WTC11 (cell line): ENCODE results near the gene FBXO30. TPM values are rescaled to one million over a fixed set of nuclear protein-coding genes. Genes with fewer than 3 reads are reported as not detected.

Source experiments
- ATAC-seq: fragments of 200-7000 bp; cut with Tn5 transposase; 2 replicates; pipeline ENCODE4 v1.10.0; 2021; ENCODE audit warnings: mild to moderate bottlenecking, moderate library complexity
- CTCF ChIA-PET: fragments of 300-600 bp; sonication (Branson Sonifier 250); formaldehyde crosslinking; loops from one replicate; lab custom pipeline; 2021; ENCODE audit warnings: antibody characterized with exemption; lab: Charles Lee
- POLR2A ChIA-PET: fragments of 350-600 bp; sonication (Branson Sonifier 250); formaldehyde crosslinking; loops from one replicate; lab custom pipeline; 2021; ENCODE audit warnings: antibody characterized with exemption; lab: Charles Lee
- DNase-seq: peaks from one replicate; pipeline ENCODE4 v3.0.0; 2021; ENCODE audit warnings: low spot score
- H3K27ac Mint-ChIP-seq: 2 replicates; pipeline ENCODE4 v1.8.0; 2021; ENCODE audit warnings: mixed read lengths
- H3K27me3 Mint-ChIP-seq: 2 replicates; pipeline ENCODE4 v1.8.0; 2021; ENCODE audit warnings: low read depth, mild to moderate bottlenecking, moderate library complexity, mixed read lengths
- H3K36me3 Mint-ChIP-seq: 2 replicates; pipeline ENCODE4 v1.8.0; 2021; ENCODE audit warnings: mixed read lengths
- H3K4me1 Mint-ChIP-seq: 2 replicates; pipeline ENCODE4 v1.8.0; 2022; ENCODE audit warnings: mixed read lengths
- H3K4me3 Mint-ChIP-seq: 2 replicates; pipeline ENCODE4 v1.8.0; 2021; ENCODE audit warnings: mild to moderate bottlenecking, moderate library complexity, mixed read lengths
- H3K9me3 Mint-ChIP-seq: 2 replicates; pipeline ENCODE4 v1.8.0; 2021; ENCODE audit warnings: mixed read lengths
- ATF6 ChIP-seq: sonication (generic); formaldehyde crosslinking; IDR thresholded peaks from 2 replicates; pipeline ENCODE4 v1.8.1; 2023; ENCODE audit warnings: mild to moderate bottlenecking, missing genetic modification reagents
- CDX4 ChIP-seq: fragments of 250-450 bp; sonication (Bioruptor Pico); IDR thresholded peaks from 2 replicates; pipeline ENCODE4 v1.9.0; 2021; ENCODE audit warnings: moderate library complexity, mild to moderate bottlenecking, inconsistent platforms, borderline replicate concordance
- CREM ChIP-seq: sonication (generic); formaldehyde crosslinking; IDR thresholded peaks from 2 replicates; pipeline ENCODE4 v1.8.1; 2022; ENCODE audit warnings: mild to moderate bottlenecking, missing genetic modification reagents, moderate library complexity
- FOXK1 ChIP-seq: sonication (generic); formaldehyde crosslinking; IDR thresholded peaks from 2 replicates; pipeline ENCODE4 v1.8.0; 2022; ENCODE audit warnings: mild to moderate bottlenecking, moderate library complexity, missing genetic modification reagents
- GABPB1 ChIP-seq: sonication (generic); formaldehyde crosslinking; IDR thresholded peaks from 2 replicates; pipeline ENCODE4 v1.8.1; 2023; ENCODE audit warnings: mild to moderate bottlenecking, missing genetic modification reagents
- OVOL2 ChIP-seq: fragments of 250-450 bp; sonication (Bioruptor Pico); IDR thresholded peaks from 2 replicates; pipeline ENCODE4 v1.9.0; 2021; ENCODE audit warnings: mild to moderate bottlenecking, borderline replicate concordance
- PRDM15 ChIP-seq: sonication (generic); formaldehyde crosslinking; IDR thresholded peaks from 2 replicates; pipeline ENCODE4 v1.8.0; 2022; ENCODE audit warnings: missing genetic modification reagents
- RORB ChIP-seq: fragments of 250-450 bp; sonication (Bioruptor Pico); IDR thresholded peaks from 2 replicates; pipeline ENCODE4 v1.9.0; 2021; ENCODE audit warnings: mild to moderate bottlenecking
- SMAD4 ChIP-seq: sonication (generic); formaldehyde crosslinking; IDR thresholded peaks from 2 replicates; pipeline ENCODE4 v1.8.0; 2022; ENCODE audit warnings: mild to moderate bottlenecking, missing genetic modification reagents
- TCF7 ChIP-seq: sonication (generic); formaldehyde crosslinking; IDR thresholded peaks from 2 replicates; pipeline ENCODE4 v1.8.0; 2022; ENCODE audit warnings: mild to moderate bottlenecking, low read depth, missing genetic modification reagents, moderate library complexity
- TEAD4 ChIP-seq: sonication (generic); formaldehyde crosslinking; IDR thresholded peaks from 2 replicates; pipeline ENCODE4 v1.8.0; 2022; ENCODE audit warnings: mild to moderate bottlenecking, missing genetic modification reagents
- TP53 ChIP-seq: sonication (generic); formaldehyde crosslinking; IDR thresholded peaks from 2 replicates; pipeline ENCODE4 v1.8.1; 2023; ENCODE audit warnings: mild to moderate bottlenecking, missing genetic modification reagents
- ZBTB21 ChIP-seq: sonication (generic); formaldehyde crosslinking; IDR thresholded peaks from 2 replicates; pipeline ENCODE4 v1.8.1; 2023; ENCODE audit warnings: mild to moderate bottlenecking, missing genetic modification reagents, borderline replicate concordance
- ZNF232 ChIP-seq: sonication (generic); formaldehyde crosslinking; IDR thresholded peaks from 2 replicates; pipeline ENCODE4 v1.8.0; 2022; ENCODE audit warnings: mild to moderate bottlenecking, missing genetic modification reagents
- ZNF281 ChIP-seq: sonication (generic); formaldehyde crosslinking; IDR thresholded peaks from 2 replicates; pipeline ENCODE4 v1.8.0; 2023; ENCODE audit warnings: mild to moderate bottlenecking, missing genetic modification reagents
- ZNF396 ChIP-seq: fragments of 250-450 bp; sonication (Bioruptor Pico); IDR thresholded peaks from 2 replicates; pipeline ENCODE4 v1.8.0; 2021; ENCODE audit warnings: mild to moderate bottlenecking, moderate library complexity, borderline replicate concordance
- ZNF512 ChIP-seq: sonication (generic); formaldehyde crosslinking; IDR thresholded peaks from 2 replicates; pipeline ENCODE4 v1.8.1; 2022; ENCODE audit warnings: missing genetic modification reagents, borderline replicate concordance
- ZNF532 ChIP-seq: fragments of 250-450 bp; sonication (Bioruptor Pico); IDR thresholded peaks from 2 replicates; pipeline ENCODE4 v1.9.0; 2021; ENCODE audit warnings: mild to moderate bottlenecking, borderline replicate concordance
- total RNA-seq: library from RNA; stranded (reverse); gene quantifications from 3 replicates; pipeline ENCODE4 v1.2.3, GENCODE V29; 2021

FBXO30 gene
- total RNA-seq, 1 experiment from 2014 or later = 11.8 TPM

- Mint-ChIP-seq H3K27ac (no peak overlapping the region), H3K36me3 (no peaks in the 10 kb centered on the region), H3K9me3 (no peaks in the 10 kb centered on the region), H3K4me3 (no peak overlapping the region), H3K27me3 (no peaks in the 10 kb centered on the region), H3K4me1 (peaks cover 3% of the 10 kb centered on the region; the same call in 1 of the 2 replicates)
- CTCF ChIA-PET = no interaction called here
- DNase-seq (no peak), ATAC-seq (no peak)
- POLR2A ChIA-PET = no interaction called here
- TF ChIP-seq TP53 (CRISPR knock-in tag) (no peak), ATF6 (CRISPR knock-in tag) (no peak), OVOL2 (CRISPR knock-in tag) (no peak), ZNF512 (no peak), ZNF281 (CRISPR knock-in tag) (no peak), TEAD4 (CRISPR knock-in tag) (no peak), GABPB1 (no peak), ZNF396 (CRISPR knock-in tag) (no peak), SMAD4 (CRISPR knock-in tag) (no peak), ZBTB21 (CRISPR knock-in tag) (no peak), TCF7 (CRISPR knock-in tag) (no peak), PRDM15 (CRISPR knock-in tag) (no peak), ZNF232 (no peak), CREM (CRISPR knock-in tag) (no peak), RORB (no peak), CDX4 (no peak), ZNF532 (no peak), FOXK1 (CRISPR knock-in tag) (no peak)
Measured at GRCh38 chr6:145844933-145845540, 30.4 kb upstream of the FBXO30 start.
